K562 (cell line): ENCODE measurements around the gene NPAS3. TPM values are rescaled to one million over a fixed set of nuclear protein-coding genes. Genes with fewer than 3 reads are reported as not detected.

Source experiments
- ATAC-seq: fragments of 200-7000 bp; cut with Tn5 transposase; 3 replicates; pipeline ENCODE4 v1.9.1; 2020; ENCODE audit warnings: moderate library complexity
- BruUV-seq: library from RNA; stranded (reverse); fragments of 400-500 nt; replicated peaks from 2 replicates; lab custom pipeline; 2021; lab: Mats Ljungman, UMichigan
- CTCF ChIA-PET: fragments of 300-600 bp; formaldehyde crosslinking; extraction: SDS; loops from one replicate; lab custom pipeline; 2021; ENCODE audit warnings: low intra/inter-chr PET ratio; lab: Yijun Ruan, JAX
- POLR2A ChIA-PET: fragments of 300-600, 350-650 bp; sonication (Branson Sonifier 250); formaldehyde crosslinking; extraction: SDS; loops from one replicate; lab custom pipeline; 2021; ENCODE audit warnings: antibody characterized with exemption, inconsistent platforms; lab: Yijun Ruan, JAX
- DNase-seq, 4 experiments: peaks; one replicate each; pipeline versions ENCODE4 v3.0.0 to v3.0.0-alpha.2; 2011 to 2018; ENCODE audit warnings: low spot score in 3 of 4, mixed read lengths in 3 of 4; ENCODE audit errors: extremely low read depth in 1 of 4
- FAIRE-seq: peaks from 2 replicates; lab custom pipeline; 2011; peaks lifted over from hg19 to GRCh38; lab: Jason Lieb, UNC
- H2AFZ ChIP-seq: 2 replicates; pipeline ENCODE4 v1.6.0; 2011; ENCODE audit warnings: low read depth, low read length, control low read depth, inconsistent platforms
- H3K27ac ChIP-seq: fragments of 200-600 bp; 3 replicates; pipeline ENCODE4 v1.8.0; 2011; ENCODE audit warnings: low read depth, mild to moderate bottlenecking, control low read depth, inconsistent platforms, low read length, moderate library complexity, mixed read lengths; ENCODE audit errors: extremely low read depth
- H3K27me3 ChIP-seq, 2 experiments: fragments of 300-600 bp in 1 of 2; 2 replicates in 1 of 2; 3 replicates in 1 of 2; pipeline versions ENCODE4 v1.6.0 to v1.8.0; 2011; ENCODE audit warnings: inconsistent platforms in 2 of 2, low read length in 2 of 2, mild to moderate bottlenecking in 1 of 2, mixed read lengths in 1 of 2, moderate library complexity in 1 of 2; ENCODE audit not compliant: control insufficient read depth in 2 of 2, insufficient read depth in 2 of 2
- H3K36me3 ChIP-seq: fragments of 300-600 bp; 3 replicates; pipeline ENCODE4 v1.8.0; 2011; ENCODE audit warnings: mild to moderate bottlenecking, low read length, inconsistent platforms; ENCODE audit not compliant: control insufficient read depth, insufficient read depth
- H3K4me1 ChIP-seq, 2 experiments: fragments of 200-600 bp in 1 of 2; replicated peaks in 1 of 2; 2 replicates in 1 of 2; 3 replicates in 1 of 2; pipeline versions ENCODE4 v1.5.1 to v1.8.0; 2011; ENCODE audit warnings: inconsistent platforms in 2 of 2, low read length in 2 of 2, mild to moderate bottlenecking in 1 of 2, mixed read lengths in 1 of 2, moderate library complexity in 1 of 2; ENCODE audit not compliant: control insufficient read depth in 2 of 2, insufficient read depth in 2 of 2
- H3K4me2 ChIP-seq: 2 replicates; pipeline ENCODE4 v1.6.1; 2011; ENCODE audit warnings: low read length, control low read depth, inconsistent platforms, mixed read lengths; ENCODE audit not compliant: insufficient read depth
- H3K4me3 ChIP-seq: fragments of 200-600 bp; sonication (generic), shearing (Covaris generic); 2 replicates; pipeline ENCODE4 v1.5.1; 2016; ENCODE audit warnings: control low read depth, inconsistent platforms
- H3K79me2 ChIP-seq: fragments of 200-600 bp; 3 replicates; pipeline ENCODE4 v1.8.0; 2011; ENCODE audit warnings: low read length, inconsistent platforms; ENCODE audit not compliant: control insufficient read depth, insufficient read depth
- H3K9ac ChIP-seq, 2 experiments: 2 replicates each; pipeline versions ENCODE4 v1.6.0 to v1.6.1; 2011; ENCODE audit warnings: low read depth in 2 of 2, low read length in 2 of 2, control low read depth in 1 of 2, inconsistent platforms in 1 of 2, mild to moderate bottlenecking in 1 of 2, mixed read lengths in 1 of 2; ENCODE audit not compliant: insufficient read depth in 1 of 2
- H3K9me1 ChIP-seq: one replicate; pipeline ENCODE4 v1.6.0; 2011; ENCODE audit warnings: inconsistent platforms, mild to moderate bottlenecking, low read length, moderate library complexity; ENCODE audit not compliant: control insufficient read depth, insufficient read depth
- H3K9me3 ChIP-seq: replicated peaks from 2 replicates; pipeline ENCODE4 v1.5.1; 2011; ENCODE audit warnings: low read depth, low read length, inconsistent platforms; ENCODE audit not compliant: control insufficient read depth, insufficient read depth
- H4K20me1 ChIP-seq: replicated peaks from 2 replicates; pipeline ENCODE4 v1.6.1; 2011; ENCODE audit warnings: low read length, inconsistent platforms, mixed read lengths; ENCODE audit not compliant: control insufficient read depth, insufficient read depth
- BCLAF1 ChIP-seq, 2 experiments: fragments of 450-650 bp in 1 of 2; IDR thresholded peaks; 2 replicates each; pipeline ENCODE4 v1.6.1; 2011 to 2017; ENCODE audit warnings: low read depth in 2 of 2, antibody characterized with exemption in 1 of 2, borderline replicate concordance in 1 of 2, low read length in 1 of 2, mild to moderate bottlenecking in 1 of 2, mixed read lengths in 1 of 2; ENCODE audit not compliant: control insufficient read depth in 1 of 2
- CEBPZ ChIP-seq: fragments of 150-350 bp; IDR thresholded peaks from 2 replicates; pipeline ENCODE4 v1.6.1; 2014; ENCODE audit warnings: low read depth, mild to moderate bottlenecking, low read length, borderline replicate concordance
- DACH1 ChIP-seq: fragments of 450-650 bp; IDR thresholded peaks from 2 replicates; pipeline ENCODE4 v1.6.1; 2018; ENCODE audit not compliant: partially characterized antibody
- HDAC8 ChIP-seq: fragments of 450-650 bp; IDR thresholded peaks from 2 replicates; pipeline ENCODE4 v1.6.1; 2016; ENCODE audit warnings: mild to moderate bottlenecking, missing genetic modification characterization, moderate library complexity, missing compliant biosample characterization
- HNRNPUL1 ChIP-seq: fragments of 200-400 bp; formaldehyde crosslinking; IDR thresholded peaks from 2 replicates; pipeline ENCODE4 v1.6.1; 2017; ENCODE audit warnings: low read length
- PTTG1 ChIP-seq: fragments of 450-650 bp; IDR thresholded peaks from 2 replicates; pipeline ENCODE4 v1.6.1; 2016; ENCODE audit warnings: low read depth, mild to moderate bottlenecking, missing genetic modification characterization, missing compliant biosample characterization
- STAT5B ChIP-seq: fragments of 250-450 bp; sonication (Bioruptor Pico); IDR thresholded peaks from 2 replicates; pipeline ENCODE4 v1.8.0; 2021; ENCODE audit warnings: mild to moderate bottlenecking, inconsistent platforms
- THRAP3 ChIP-seq: fragments of 450-650 bp; IDR thresholded peaks from 2 replicates; pipeline ENCODE4 v1.6.1; 2016; ENCODE audit warnings: mild to moderate bottlenecking, inconsistent platforms, borderline replicate concordance
- YBX1 ChIP-seq: fragments of 450-650 bp; IDR thresholded peaks from 2 replicates; pipeline ENCODE4 v1.7.1; 2016; ENCODE audit warnings: mild to moderate bottlenecking
- ZBTB17 ChIP-seq: fragments of 450-650 bp; formaldehyde crosslinking; IDR thresholded peaks from 2 replicates; pipeline ENCODE4 v1.4.0; 2020; ENCODE audit warnings: mild to moderate bottlenecking
- ZNF24 ChIP-seq: fragments of 450-650 bp; IDR thresholded peaks from 2 replicates; pipeline ENCODE4 v1.6.1; 2016
- ZNF311 ChIP-seq: fragments of 250-450 bp; sonication (Bioruptor Pico); IDR thresholded peaks from 2 replicates; pipeline ENCODE4 v1.4.0; 2020; ENCODE audit warnings: mild to moderate bottlenecking, moderate library complexity
- WGBS: fragments of 100-300 bp; shearing (Covaris generic); methylation state at CpG from one replicate; pipeline ENCODE4 v1.1.6; 2016; ENCODE audit warnings: low coverage, mixed read lengths; ENCODE audit not compliant: insufficient coverage; ENCODE audit errors: missing lambda C conversion rate; 5-methylcytosine and 5-hydroxymethylcytosine counted together
- in situ Hi-C: fragments of 300-500 bp; cut with MboI; formaldehyde crosslinking; loops from 4 replicates; pipeline ENCODE4 v1.15.0; 2018; ENCODE audit warnings: inconsistent platforms, mixed read lengths
- intact Hi-C: fragments of 100-400 bp; cut with micrococcal nuclease; formaldehyde crosslinking; loops from 2 replicates; pipeline ENCODE4 v1.14.2; 2022
- polyA plus RNA-seq, 8 experiments: library from polyadenylated mRNA; depleted of rRNA in 4 of 8; stranded (reverse) in 5 of 8; unstranded in 3 of 8; fragments of >200 nt; fragmentation: Nextera tagmentation in 2 of 8; fragmentation: Illumina TruSeq in 1 of 8; extraction: Ambion mirVana in 2 of 8; extraction: Trizol in 1 of 8; gene quantifications; 2 replicates each; pipeline versions ENCODE4 v1.2.1 to v1.2.3, GENCODE V29; 2011 to 2014; ENCODE audit warnings: inconsistent platforms in 1 of 8, missing spikeins in 1 of 8
- total RNA-seq, 7 experiments: library from RNA; depleted of rRNA in 6 of 7; stranded (reverse); fragments of >200 nt in 6 of 7; fragmentation: Illumina TruSeq in 2 of 7; extraction: Trizol in 2 of 7; gene quantifications; 2 replicates each; pipeline versions ENCODE4 v1.2.1 to v1.2.3, GENCODE V29; 2011 to 2021; ENCODE audit warnings: low replicate concordance in 1 of 7
- TF ChIP-seq, protein P1 (sequence below): sonication (generic); formaldehyde crosslinking; IDR thresholded peaks from 2 replicates; pipeline ENCODE4 v1.8.0; 2022; ENCODE audit warnings: mild to moderate bottlenecking, missing genetic modification reagents
- TF ChIP-seq, protein P2 (sequence below): IDR thresholded peaks from 2 replicates; pipeline ENCODE4 v1.6.1; 2012; ENCODE audit warnings: low read depth, low read length, improper control_type of control experiment, borderline replicate concordance

NPAS3 gene
- total and polyA plus RNA-seq, 9 of the 15 experiments (the other 6 are each of a cell fraction or from before 2014, with no cell fraction given): 0.04 TPM; not detected in 8

DNA sequence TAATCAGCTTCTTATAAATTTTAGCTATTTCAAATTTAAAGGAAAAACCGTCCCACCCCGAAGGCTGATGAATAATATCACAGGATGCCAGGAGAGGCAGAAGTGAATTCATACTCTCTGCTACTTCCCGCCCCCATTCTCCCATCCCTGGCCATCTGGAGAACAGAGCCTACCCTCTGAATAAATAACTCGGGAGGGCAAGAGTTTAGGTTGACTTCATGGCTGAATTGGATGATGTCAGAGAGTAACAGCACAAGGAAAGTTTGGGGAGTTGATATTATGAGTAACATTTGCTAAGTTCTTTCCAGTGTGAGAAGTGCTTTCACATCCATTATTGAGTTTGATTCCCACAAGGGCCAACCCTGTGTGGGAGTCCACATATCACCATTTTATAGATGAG lies 770.6 kb downstream of the NPAS3 start:
- Histone ChIP-seq H3K4me3 (no peak overlapping the region), H3K9me1 (no peaks in the 10 kb centered on the region), H3K4me1 (no peaks in the 10 kb centered on the region), H4K20me1 (no peaks in the 10 kb centered on the region), H3K27ac (no peak overlapping the region), H2AFZ (no peak overlapping the region), H3K79me2 (no peaks in the 10 kb centered on the region), H3K9ac (no peak overlapping the region), H3K9me3 (no peaks in the 10 kb centered on the region), H3K4me2 (no peak overlapping the region), H3K36me3 (no peaks in the 10 kb centered on the region), H3K27me3 (peaks cover 0 to 11% of the 10 kb centered on the region in 2 experiments; a peak in 2 of 5 replicates)
- FAIRE-seq (no peak), ATAC-seq (no peak), DNase-seq (no peak)
- POLR2A ChIA-PET: no interaction called here
- CTCF ChIA-PET: no interaction called here
- WGBS: 0% methylated on average over 2 of the region's 4 CpGs
- in situ Hi-C loops: no loop called here
- intact Hi-C loops: no loop called here
- no TSS peak for BruUV-seq
- TF ChIP-seq HNRNPUL1 (no peak), ZNF24 (no peak), CEBPZ (no peak), THRAP3 (no peak), ZBTB17 (CRISPR knock-in tag) (no peak), ZNF311 (CRISPR knock-in tag) (no peak), BCLAF1 (IDR thresholded peaks at IDR 0.05; ENCODE audit: borderline replicate concordance in 1 of 2, control insufficient read depth in 1 of 2, low read depth in 2 of 2, low read length in 1 of 2) (no peak), STAT5B (CRISPR knock-in tag) (no peak), DACH1 (no peak), PTTG1 (no peak), HDAC8 (tag) (no peak), YBX1 (no peak)
- TF ChIP-seq, protein P1, sequence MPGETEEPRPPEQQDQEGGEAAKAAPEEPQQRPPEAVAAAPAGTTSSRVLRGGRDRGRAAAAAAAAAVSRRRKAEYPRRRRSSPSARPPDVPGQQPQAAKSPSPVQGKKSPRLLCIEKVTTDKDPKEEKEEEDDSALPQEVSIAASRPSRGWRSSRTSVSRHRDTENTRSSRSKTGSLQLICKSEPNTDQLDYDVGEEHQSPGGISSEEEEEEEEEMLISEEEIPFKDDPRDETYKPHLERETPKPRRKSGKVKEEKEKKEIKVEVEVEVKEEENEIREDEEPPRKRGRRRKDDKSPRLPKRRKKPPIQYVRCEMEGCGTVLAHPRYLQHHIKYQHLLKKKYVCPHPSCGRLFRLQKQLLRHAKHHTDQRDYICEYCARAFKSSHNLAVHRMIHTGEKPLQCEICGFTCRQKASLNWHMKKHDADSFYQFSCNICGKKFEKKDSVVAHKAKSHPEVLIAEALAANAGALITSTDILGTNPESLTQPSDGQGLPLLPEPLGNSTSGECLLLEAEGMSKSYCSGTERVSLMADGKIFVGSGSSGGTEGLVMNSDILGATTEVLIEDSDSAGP: no peak
- TF ChIP-seq, protein P2, sequence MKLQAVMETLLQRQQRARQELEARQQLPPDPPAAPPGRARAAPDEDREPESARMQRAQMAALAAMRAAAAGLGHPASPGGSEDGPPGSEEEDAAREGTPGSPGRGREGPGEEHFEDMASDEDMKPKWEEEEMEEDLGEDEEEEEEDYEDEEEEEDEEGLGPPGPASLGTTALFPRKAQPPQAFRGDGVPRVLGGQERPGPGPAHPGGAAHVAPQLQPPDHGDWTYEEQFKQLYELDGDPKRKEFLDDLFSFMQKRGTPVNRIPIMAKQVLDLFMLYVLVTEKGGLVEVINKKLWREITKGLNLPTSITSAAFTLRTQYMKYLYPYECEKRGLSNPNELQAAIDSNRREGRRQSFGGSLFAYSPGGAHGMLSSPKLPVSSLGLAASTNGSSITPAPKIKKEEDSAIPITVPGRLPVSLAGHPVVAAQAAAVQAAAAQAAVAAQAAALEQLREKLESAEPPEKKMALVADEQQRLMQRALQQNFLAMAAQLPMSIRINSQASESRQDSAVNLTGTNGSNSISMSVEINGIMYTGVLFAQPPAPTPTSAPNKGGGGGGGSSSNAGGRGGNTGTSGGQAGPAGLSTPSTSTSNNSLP: no peak
